ENCODE results near the gene SNED1. TPM values are rescaled to one million over a fixed set of nuclear protein-coding genes. Genes with fewer than 3 reads are reported as not detected.
A peak's percentile ranks its signal among the peaks of the same experiment; 100 is the strongest.

Gene SNED1
- total RNA-seq, 2 donors from 2014 or later: 0.66 to 4.5 TPM

- 91 to 97% methylated on average over 11 to 13 of the region's 13 CpGs for WGBS, 2 experiments (ENCODE audit: insufficient coverage in 1 of 2, insufficient read length in 1 of 2)
Observed at GRCh38 chr2:241015439-241015838, 17.0 kb downstream of the SNED1 start.

GRCh38 chr2:241017228-241017940 lies 19.0 kb downstream of the SNED1 start:
- no peaks in the 10 kb centered on the region for H3K9me3 ChIP-seq (ENCODE audit: control insufficient read depth, low read length)
- DNase-seq: peak; percentile 24
- H3K36me3 Mint-ChIP-seq (ENCODE audit: low read depth): peaks cover 1% of the 10 kb centered on the region
- no peaks in the 10 kb centered on the region for H3K4me1 ChIP-seq (ENCODE audit: control insufficient read depth, insufficient read depth, low read length)
- no peak overlapping the region for H3K4me3 Mint-ChIP-seq
- H3K27ac ChIP-seq (ENCODE audit: low read depth, low read length): no peak overlapping the region
- H3K36me3 ChIP-seq (ENCODE audit: control insufficient read depth, insufficient read depth, low read length): no peaks in the 10 kb centered on the region
- H3K9ac ChIP-seq (ENCODE audit: extremely low read depth, low read length, poor library complexity, severe bottlenecking): no peak overlapping the region
- no peak overlapping the region for H3K27ac Mint-ChIP-seq
- no peaks in the 10 kb centered on the region for H3K27me3 Mint-ChIP-seq (ENCODE audit: insufficient read depth)
- 93 to 98% methylated on average over 11 to 13 of the region's 13 CpGs for WGBS, 2 experiments (ENCODE audit: insufficient coverage in 1 of 2, insufficient read length in 1 of 2)
- no peak overlapping the region for H3K4me3 ChIP-seq (ENCODE audit: low read length)
- TF ChIP-seq CTCF (conservative IDR thresholded peaks at IDR 0.05): no peak
- H3K27me3 ChIP-seq (ENCODE audit: control insufficient read depth, insufficient read depth, low read length, poor library complexity, severe bottlenecking): no peaks in the 10 kb centered on the region
- H3K4me1 Mint-ChIP-seq: no peaks in the 10 kb centered on the region
- peaks cover 2% of the 10 kb centered on the region for H3K9me3 Mint-ChIP-seq

More at GRCh38 chr2:241015439-241015838, 17.0 kb downstream of the SNED1 start:
- no peaks in the 10 kb centered on the region for H3K27me3 Mint-ChIP-seq (ENCODE audit: insufficient read depth)
- H3K4me3 Mint-ChIP-seq: no peak overlapping the region
- no peaks in the 10 kb centered on the region for H3K36me3 Mint-ChIP-seq (ENCODE audit: low read depth)
- H3K4me1 ChIP-seq (ENCODE audit: control insufficient read depth, insufficient read depth, low read length): peaks cover under 1% of the 10 kb centered on the region
- H3K4me1 Mint-ChIP-seq: no peaks in the 10 kb centered on the region
- no peak overlapping the region for H3K4me3 ChIP-seq (ENCODE audit: low read length)
- H3K36me3 ChIP-seq (ENCODE audit: control insufficient read depth, insufficient read depth, low read length): no peaks in the 10 kb centered on the region
- H3K9me3 ChIP-seq (ENCODE audit: control insufficient read depth, low read length): no peaks in the 10 kb centered on the region
- TF ChIP-seq CTCF (conservative IDR thresholded peaks at IDR 0.05): no peak
- DNase-seq: peak; percentile 25
- H3K9me3 Mint-ChIP-seq: no peaks in the 10 kb centered on the region
- no peak overlapping the region for H3K27ac ChIP-seq (ENCODE audit: low read depth, low read length)
- no peak overlapping the region for H3K9ac ChIP-seq (ENCODE audit: extremely low read depth, low read length, poor library complexity, severe bottlenecking)
- no peak overlapping the region for H3K27ac Mint-ChIP-seq
- H3K27me3 ChIP-seq (ENCODE audit: control insufficient read depth, insufficient read depth, low read length, poor library complexity, severe bottlenecking): no peaks in the 10 kb centered on the region

GRCh38 chr2:241018051-241018891 lies 19.9 kb downstream of the SNED1 start:
- Histone ChIP-seq H3K36me3 (ENCODE audit: control insufficient read depth, insufficient read depth, low read length) (no peaks in the 10 kb centered on the region), H3K9me3 (ENCODE audit: control insufficient read depth, low read length) (no peaks in the 10 kb centered on the region), H3K9ac (ENCODE audit: extremely low read depth, low read length, poor library complexity, severe bottlenecking) (no peak overlapping the region), H3K27me3 (ENCODE audit: control insufficient read depth, insufficient read depth, low read length, poor library complexity, severe bottlenecking) (no peaks in the 10 kb centered on the region), H3K4me3 (ENCODE audit: low read length) (no peak overlapping the region), H3K4me1 (ENCODE audit: control insufficient read depth, insufficient read depth, low read length) (no peaks in the 10 kb centered on the region), H3K27ac (ENCODE audit: low read depth, low read length) (no peak overlapping the region)
- no peak overlapping the region for H3K27ac Mint-ChIP-seq
- peaks cover 4% of the 10 kb centered on the region for H3K9me3 Mint-ChIP-seq
- WGBS, 2 experiments (ENCODE audit: insufficient coverage in 1 of 2, insufficient read length in 1 of 2): 91 to 92% methylated on average over 19 to 26 of the region's 26 CpGs
- no peak overlapping the region for H3K4me3 Mint-ChIP-seq
- H3K27me3 Mint-ChIP-seq (ENCODE audit: insufficient read depth): no peaks in the 10 kb centered on the region
- H3K36me3 Mint-ChIP-seq (ENCODE audit: low read depth): peaks cover 2% of the 10 kb centered on the region
- no peak for DNase-seq
- H3K4me1 Mint-ChIP-seq: no peaks in the 10 kb centered on the region
- TF ChIP-seq CTCF (conservative IDR thresholded peaks at IDR 0.05): no peak
